Measurements from ENCODE around the gene IMPACT.
A peak's percentile ranks its signal among the peaks of the same experiment; 100 is the strongest.

Gene IMPACT

GRCh38 chr18:24482821-24483220, 56.4 kb downstream of the IMPACT start:
- DNase-seq: peak; percentile 67

DNA sequence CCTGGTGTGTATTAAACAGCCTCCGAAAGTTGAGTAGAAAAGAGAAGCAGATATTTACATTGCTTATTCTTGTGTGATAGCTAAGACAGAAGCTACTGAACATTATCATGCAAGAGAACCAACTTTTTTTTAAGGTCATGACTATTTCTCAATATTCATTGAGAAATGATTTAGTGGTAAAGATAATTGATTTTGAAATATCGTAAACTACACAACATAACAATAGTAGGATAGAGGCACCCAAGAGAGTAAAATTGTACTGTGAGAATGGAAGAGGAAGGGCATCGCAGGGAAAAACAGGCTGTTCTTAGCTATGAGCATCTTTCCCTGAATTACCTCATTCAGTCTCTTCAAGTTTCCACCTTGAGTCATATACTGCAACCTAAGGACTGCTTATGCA, 59.2 kb downstream of the IMPACT start:
- no peak for DNase-seq

GRCh38 chr18:24486684-24487083, 60.2 kb downstream of the IMPACT start:
- no peak for DNase-seq

DNA sequence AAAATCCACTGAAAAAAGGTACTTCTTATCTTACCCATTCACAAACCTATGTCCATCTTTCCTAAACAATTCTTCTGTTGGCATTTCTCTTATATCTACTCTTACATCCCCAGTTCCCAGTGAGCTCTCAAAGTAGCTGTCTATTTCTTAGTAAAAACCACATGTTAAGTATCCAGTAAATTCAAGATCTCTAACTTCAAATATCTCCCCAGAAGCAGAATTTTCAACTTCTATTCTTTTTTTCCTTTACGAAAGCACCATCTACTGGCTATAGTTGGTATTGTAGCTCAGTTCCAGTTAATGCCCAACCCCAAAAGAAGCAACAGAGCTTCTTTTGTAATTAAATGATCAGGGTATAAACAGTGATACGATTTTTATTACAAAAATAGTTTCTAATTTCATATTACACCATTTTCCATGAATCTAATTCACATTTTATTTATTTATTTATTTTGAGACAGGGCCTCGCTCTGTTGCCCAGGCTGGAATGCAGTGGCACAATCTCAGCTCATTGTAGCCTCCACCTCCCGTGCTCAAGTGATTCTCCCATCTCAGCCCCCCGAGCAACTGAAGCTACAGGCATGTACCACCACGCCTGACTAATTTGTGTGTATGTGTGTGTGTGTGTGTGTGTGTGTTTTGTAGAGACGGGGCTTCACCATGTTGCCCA, 62.5 kb downstream of the IMPACT start:
- no peak for DNase-seq

- DNase-seq: no peak
Observed at GRCh38 chr18:24490539-24490938, 64.1 kb downstream of the IMPACT start.

- DNase-seq: no peak
Observed at GRCh38 chr18:24491927-24492834, 65.7 kb downstream of the IMPACT start.

DNA sequence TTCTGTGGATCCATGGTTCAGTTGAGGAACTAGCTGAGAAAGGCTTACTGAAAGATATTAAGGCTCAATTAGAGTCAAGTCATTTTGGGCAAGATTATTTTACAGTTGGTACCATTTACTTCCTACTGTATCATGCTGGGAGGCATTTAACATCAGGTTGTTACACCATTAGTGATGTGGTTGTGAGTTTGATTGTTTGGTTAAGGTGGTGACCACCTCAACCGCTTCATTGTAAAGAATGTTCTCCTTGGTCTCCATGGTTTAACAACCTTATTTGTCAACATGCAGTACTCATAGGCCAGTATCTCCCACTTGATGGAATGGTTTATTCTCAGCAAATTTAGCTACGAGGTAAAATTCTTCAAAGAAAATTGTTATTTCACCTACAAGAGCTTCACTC, 68.1 kb downstream of the IMPACT start:
- DNase-seq: no peak

GRCh38 chr18:24497031-24497754, 70.7 kb downstream of the IMPACT start:
- peak; percentile 49 for DNase-seq

GRCh38 chr18:24499814-24500213, 73.3 kb downstream of the IMPACT start:
- no peak for DNase-seq

GRCh38 chr18:24500217-24500616, 73.7 kb downstream of the IMPACT start:
- DNase-seq: no peak

DNA sequence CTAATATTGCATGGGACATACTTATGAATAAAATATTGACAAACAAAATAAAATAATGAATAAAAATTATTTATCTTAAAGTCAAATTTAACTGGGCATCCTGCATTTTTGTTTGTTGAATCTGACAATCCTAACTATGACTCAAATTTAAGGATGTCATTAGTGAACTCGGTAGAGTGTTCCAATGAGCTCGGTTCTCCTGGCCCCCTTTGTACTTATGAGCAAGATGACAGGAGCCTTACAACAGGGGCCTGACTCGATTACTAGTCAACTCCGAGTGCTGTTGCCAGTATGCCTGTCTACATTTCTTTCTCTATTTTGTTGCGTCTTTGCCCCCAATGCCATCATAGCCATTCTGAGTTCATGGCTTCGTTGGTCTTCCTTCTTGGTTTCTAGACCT, 74.3 kb downstream of the IMPACT start:
- no peak for DNase-seq

DNA sequence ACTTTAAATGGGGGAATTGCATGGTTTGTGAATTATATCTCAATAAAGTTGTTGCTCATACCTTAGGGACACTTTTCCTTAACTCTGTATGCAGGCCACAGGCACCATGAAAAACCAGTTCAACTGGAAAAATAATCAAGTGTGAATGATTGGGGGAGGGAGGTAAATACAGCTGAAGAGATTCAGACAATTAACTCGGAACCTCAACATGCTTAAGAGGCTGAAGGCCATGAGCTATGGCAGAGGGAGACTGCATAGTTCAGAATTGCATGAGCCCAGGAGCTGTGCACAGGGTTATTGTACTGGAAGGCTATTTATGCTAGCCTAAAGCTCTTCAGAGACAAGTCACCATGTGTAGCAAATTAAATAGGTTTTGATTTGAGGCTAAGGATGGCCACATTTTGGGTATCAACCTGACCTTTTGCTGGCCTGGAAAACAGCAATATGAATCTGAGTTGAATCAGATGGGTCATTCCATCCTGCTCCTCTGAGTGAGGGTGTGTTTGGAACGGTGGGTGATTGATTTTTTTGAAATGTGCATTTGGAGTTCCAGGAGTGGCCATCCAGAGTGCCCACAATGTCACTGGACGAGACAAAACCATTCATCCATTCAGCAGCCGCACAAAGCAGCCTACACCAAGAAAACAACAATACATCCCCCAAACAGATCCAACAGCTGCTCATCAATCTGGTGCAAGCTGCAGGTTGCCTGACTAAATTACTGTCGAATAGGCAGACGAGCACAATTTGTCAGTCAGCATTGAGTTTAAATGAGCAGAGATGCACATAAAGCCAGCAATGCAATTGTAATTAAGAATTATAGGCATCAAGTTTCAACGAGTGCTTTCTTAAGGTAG, 76.4 kb downstream of the IMPACT start:
- peak; percentile 32 for DNase-seq
